SK-N-MC (cell line): ENCODE data around the gene COL8A2.
A peak's percentile ranks its signal among the peaks of the same experiment; 100 is the strongest.

Source experiments
- DNase-seq: peaks from one replicate; pipeline ENCODE4 v3.0.0-alpha.2; 2011; ENCODE audit warnings: low read depth, low spot score
- H3K27ac ChIP-seq: fragments of 200-600 bp; sonication (generic); 2 replicates; pipeline ENCODE4 v1.5.1; 2016; ENCODE audit warnings: mixed run types
- H3K36me3 ChIP-seq: fragments of 200-600 bp; sonication (generic); 2 replicates; pipeline ENCODE4 v1.6.1; 2017; ENCODE audit warnings: antibody characterized with exemption, low read length, mixed read lengths; ENCODE audit not compliant: insufficient read depth
- H3K4me3 ChIP-seq: fragments of 200-600 bp; sonication (generic); 2 replicates; pipeline ENCODE4 v1.5.1; 2016
- H3K9ac ChIP-seq: fragments of 200-600 bp; sonication (generic); 2 replicates; pipeline ENCODE4 v1.8.0; 2017; ENCODE audit warnings: mixed run types, mixed read lengths; ENCODE audit not compliant: insufficient read length
- H3K9me3 ChIP-seq: fragments of 200-600 bp; sonication (generic); 2 replicates; pipeline ENCODE4 v1.6.1; 2017; ENCODE audit warnings: low read depth, mild to moderate bottlenecking, antibody characterized with exemption, low read length, moderate library complexity, mixed read lengths
- EZH2 ChIP-seq: fragments of 200-600 bp; sonication (generic); IDR thresholded peaks from one replicate; pipeline ENCODE4 v1.6.1; 2017; ENCODE audit warnings: antibody characterized with exemption
- FOXP2 ChIP-seq: optimal IDR thresholded peaks from 2 replicates; pipeline ENCODE3; 2011; ENCODE audit warnings: mild to moderate bottlenecking, moderate library complexity; ENCODE audit not compliant: insufficient read depth; ENCODE audit errors: extremely low read length, control extremely low read depth
- POLR2AphosphoS5 ChIP-seq: IDR thresholded peaks from 2 replicates; pipeline ENCODE4 v1.6.1; 2012; ENCODE audit warnings: mild to moderate bottlenecking, low read depth, low read length, borderline replicate concordance

COL8A2 gene

GRCh38 chr1:36095760-36096405 lies 29.1 kb downstream of the COL8A2 start:
- no peak overlapping the region for H3K9ac ChIP-seq
- no peak for DNase-seq
- TF ChIP-seq EZH2 (no peak), POLR2AphosphoS5 (peak; percentile 39; the same call in 1 of the 2 replicates), FOXP2 (no peak)
- no peaks in the 10 kb centered on the region for H3K9me3 ChIP-seq
- H3K36me3 ChIP-seq = peaks cover 42% of the 10 kb centered on the region
- H3K4me3 ChIP-seq = no peak overlapping the region
- H3K27ac ChIP-seq = peak overlapping the region; percentile 70

- Histone ChIP-seq H3K4me3 (no peak overlapping the region), H3K9ac (no peak overlapping the region), H3K36me3 (peaks cover 46% of the 10 kb centered on the region), H3K9me3 (no peaks in the 10 kb centered on the region), H3K27ac (peak overlapping the region; percentile 70)
- DNase-seq = no peak
- TF ChIP-seq POLR2AphosphoS5 (no peak), FOXP2 (no peak), EZH2 (no peak)
These were observed 30.4 kb downstream of the COL8A2 start for GRCh38 chr1:36094621-36095061.

GRCh38 chr1:36093929-36094328 lies 31.1 kb downstream of the COL8A2 start:
- Histone ChIP-seq H3K4me3 (no peak overlapping the region), H3K27ac (peak overlapping the region; percentile 67), H3K9ac (peak overlapping the region; percentile 15), H3K36me3 (peaks cover 46% of the 10 kb centered on the region), H3K9me3 (no peaks in the 10 kb centered on the region)
- DNase-seq = no peak
- TF ChIP-seq EZH2 (no peak), POLR2AphosphoS5 (no peak), FOXP2 (no peak)

GRCh38 chr1:36093226-36093625 lies 31.8 kb downstream of the COL8A2 start:
- Histone ChIP-seq H3K9me3 (no peaks in the 10 kb centered on the region), H3K4me3 (no peak overlapping the region), H3K9ac (no peak overlapping the region), H3K36me3 (peaks cover 46% of the 10 kb centered on the region), H3K27ac (no peak overlapping the region)
- DNase-seq = no peak
- TF ChIP-seq FOXP2 (no peak), EZH2 (no peak), POLR2AphosphoS5 (no peak)

GRCh38 chr1:36092798-36093185 lies 32.2 kb downstream of the COL8A2 start:
- no peak overlapping the region for H3K4me3 ChIP-seq
- no peak overlapping the region for H3K9ac ChIP-seq
- TF ChIP-seq EZH2 (no peak), POLR2AphosphoS5 (no peak), FOXP2 (no peak)
- H3K9me3 ChIP-seq = no peaks in the 10 kb centered on the region
- no peak overlapping the region for H3K27ac ChIP-seq
- peaks cover 46% of the 10 kb centered on the region for H3K36me3 ChIP-seq
- no peak for DNase-seq

GRCh38 chr1:36092166-36092797 lies 32.7 kb downstream of the COL8A2 start:
- no peak for DNase-seq
- H3K9ac ChIP-seq = no peak overlapping the region
- H3K27ac ChIP-seq = no peak overlapping the region
- H3K4me3 ChIP-seq = no peak overlapping the region
- TF ChIP-seq EZH2 (no peak), POLR2AphosphoS5 (no peak; the same call in 1 of the 2 replicates), FOXP2 (no peak)
- H3K36me3 ChIP-seq = peaks cover 46% of the 10 kb centered on the region
- H3K9me3 ChIP-seq = no peaks in the 10 kb centered on the region

- Histone ChIP-seq H3K4me3 (no peak overlapping the region), H3K27ac (no peak overlapping the region), H3K9me3 (no peaks in the 10 kb centered on the region), H3K36me3 (peaks cover 46% of the 10 kb centered on the region), H3K9ac (no peak overlapping the region)
- TF ChIP-seq FOXP2 (no peak), EZH2 (no peak), POLR2AphosphoS5 (no peak)
- DNase-seq = no peak
These were observed 33.3 kb downstream of the COL8A2 start for GRCh38 chr1:36091698-36092097.

GRCh38 chr1:36091141-36091540 lies 33.9 kb downstream of the COL8A2 start:
- DNase-seq = no peak
- Histone ChIP-seq H3K4me3 (no peak overlapping the region), H3K27ac (no peak overlapping the region), H3K36me3 (peaks cover 46% of the 10 kb centered on the region), H3K9me3 (no peaks in the 10 kb centered on the region), H3K9ac (no peak overlapping the region)
- no peak for TF ChIP-seq FOXP2
- TF ChIP-seq EZH2 = no peak
- TF ChIP-seq POLR2AphosphoS5 = no peak
